ENCODE results near the gene CRY2.

CRY2 gene

DNA sequence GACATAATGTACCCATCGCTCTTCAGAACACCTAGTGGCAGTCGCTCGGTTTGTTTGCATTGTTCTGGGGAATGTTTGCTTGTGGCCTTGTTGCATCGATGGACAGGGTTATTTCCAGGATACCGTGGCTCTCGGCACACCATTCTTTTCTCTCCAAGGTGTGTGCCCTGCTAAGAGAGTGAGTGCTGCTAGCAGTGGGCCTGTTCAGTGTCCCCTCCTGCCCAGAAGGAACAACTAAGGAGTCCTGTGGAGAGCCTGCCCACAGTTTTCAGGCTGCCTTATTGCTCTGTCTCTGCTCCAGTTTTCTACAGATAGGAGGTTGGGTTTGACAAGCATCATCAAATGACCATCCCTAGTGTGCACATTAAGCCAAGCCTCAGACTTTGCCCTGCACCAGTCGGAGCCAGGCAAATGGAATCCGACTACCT, 1.4 kb downstream of the CRY2 start:
- no peak for DNase-seq (ENCODE audit: low read depth)

- peak; percentile 49 for DNase-seq (ENCODE audit: low read depth)
Observed at GRCh38 chr11:45850446-45850845, 3.2 kb downstream of the CRY2 start.

DNA sequence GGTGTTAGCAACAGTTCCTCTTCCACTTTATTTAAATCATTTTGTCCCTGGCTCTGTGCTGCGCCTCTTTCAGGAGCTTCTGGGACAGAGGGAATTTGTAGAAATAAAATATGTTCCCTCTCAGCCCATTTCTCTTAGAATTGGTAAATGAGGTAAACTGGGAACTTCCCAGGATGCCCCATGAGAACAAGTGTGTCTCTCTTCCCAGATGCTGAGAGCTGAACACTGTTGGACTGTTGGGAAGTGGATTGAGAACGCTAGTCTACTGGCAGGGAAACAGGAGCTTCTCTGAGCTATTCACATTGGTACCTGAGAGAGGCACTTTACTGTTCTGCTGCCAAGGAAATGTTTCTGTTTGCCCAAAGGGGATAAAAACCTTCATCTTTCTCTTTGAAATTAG, 4.0 kb downstream of the CRY2 start:
- DNase-seq (ENCODE audit: low read depth): no peak

DNA sequence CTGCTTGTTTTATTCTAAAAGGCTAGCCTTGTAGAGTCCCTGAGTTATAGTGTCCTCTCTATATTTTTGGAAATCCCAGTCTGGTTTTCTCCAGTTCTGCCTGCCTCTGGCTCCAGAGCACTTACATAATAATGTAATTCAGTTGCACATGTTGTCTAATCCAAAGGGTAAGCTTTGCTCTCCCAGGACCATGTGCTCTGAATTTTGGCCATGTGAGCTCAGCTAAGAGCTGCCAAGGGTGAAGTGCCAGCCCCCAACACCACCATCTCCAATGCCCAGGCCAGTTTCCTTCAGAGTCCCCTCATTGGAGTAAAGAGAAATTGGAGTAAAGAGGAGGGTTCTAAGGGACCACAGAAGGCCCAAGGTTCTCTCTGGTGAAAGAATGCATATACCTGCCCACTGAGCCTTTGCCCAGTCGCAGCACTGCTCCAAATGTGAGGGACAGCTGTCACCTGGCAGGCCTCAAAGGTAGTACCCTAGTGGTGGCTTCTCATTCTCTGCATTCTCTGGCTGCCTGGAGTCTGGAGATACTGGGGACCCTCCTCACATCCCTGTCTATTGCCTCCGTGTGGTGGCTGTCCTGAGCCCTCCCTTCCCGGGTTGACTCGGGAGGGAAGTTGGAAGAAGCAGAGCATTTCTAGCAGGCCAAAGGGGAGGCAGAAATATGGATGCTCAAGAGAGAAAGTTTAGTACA, 4.9 kb downstream of the CRY2 start:
- DNase-seq (ENCODE audit: low read depth): no peak

GRCh38 chr11:45852712-45853101, 5.4 kb downstream of the CRY2 start:
- no peak for DNase-seq (ENCODE audit: low read depth)

GRCh38 chr11:45853332-45854219, 6.3 kb downstream of the CRY2 start:
- peak; percentile 24 for DNase-seq (ENCODE audit: low read depth)

GRCh38 chr11:45855308-45855707, 8.0 kb downstream of the CRY2 start:
- no peak for DNase-seq (ENCODE audit: low read depth)

GRCh38 chr11:45856044-45856468, 8.8 kb downstream of the CRY2 start:
- DNase-seq (ENCODE audit: low read depth): peak; percentile 77

DNA sequence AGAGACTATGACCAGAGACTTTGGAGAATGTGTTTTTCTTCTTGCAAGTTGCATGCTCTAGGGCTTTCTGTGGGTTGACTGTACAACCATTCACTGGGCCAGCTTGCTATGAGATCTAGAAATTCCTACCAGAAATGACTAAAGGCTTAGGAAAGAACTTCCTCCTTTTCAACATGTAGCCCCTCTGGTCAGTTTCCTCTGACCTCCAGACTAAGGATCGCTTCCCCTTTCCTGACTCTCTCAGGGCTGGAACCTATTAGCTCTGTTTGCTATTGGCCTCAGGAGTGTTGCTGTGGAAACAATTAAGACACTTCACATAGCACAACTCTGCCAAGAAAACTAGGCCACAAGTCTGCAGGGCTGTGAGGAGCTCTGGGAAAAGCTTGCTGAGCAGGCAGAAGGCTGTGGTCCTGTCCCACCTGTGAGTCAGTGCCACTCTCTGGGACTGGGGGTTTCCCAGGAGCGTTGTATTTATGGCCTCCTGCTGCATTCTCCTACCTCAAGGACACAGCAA, 10.7 kb downstream of the CRY2 start:
- DNase-seq (ENCODE audit: low read depth): peak; percentile 88

DNA sequence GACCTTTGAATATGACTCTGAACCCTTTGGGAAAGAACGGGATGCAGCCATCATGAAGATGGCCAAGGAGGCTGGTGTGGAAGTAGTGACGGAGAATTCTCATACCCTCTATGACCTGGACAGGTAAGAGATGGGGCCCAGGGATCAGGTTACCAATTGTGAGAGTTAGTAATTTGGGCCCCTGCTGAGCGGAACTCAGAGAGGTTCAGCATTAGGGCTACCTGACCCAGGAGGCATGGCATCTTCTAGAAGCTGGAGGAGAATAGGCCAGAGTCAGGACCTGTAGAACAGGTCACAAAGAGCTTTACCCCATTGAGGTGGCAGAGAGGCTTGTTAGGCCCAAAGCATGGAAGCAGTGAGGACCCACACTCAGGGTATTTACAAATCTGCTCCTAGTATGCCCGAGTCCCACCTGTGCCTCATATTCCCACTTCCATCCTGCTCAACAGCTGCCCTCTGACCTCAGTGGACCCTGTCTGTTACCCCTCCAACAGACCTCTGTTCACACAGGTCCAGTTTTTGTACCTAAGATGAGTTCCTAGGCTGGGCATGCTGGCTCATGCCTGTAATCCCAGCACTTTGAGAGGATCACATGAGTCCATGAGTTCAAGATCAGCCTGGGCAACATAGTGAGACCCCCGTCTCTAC, 11.6 kb downstream of the CRY2 start:
- no peak for DNase-seq (ENCODE audit: low read depth)

- DNase-seq (ENCODE audit: low read depth): peak; percentile 99
Observed at GRCh38 chr11:45859661-45860140, 12.4 kb downstream of the CRY2 start.

DNA sequence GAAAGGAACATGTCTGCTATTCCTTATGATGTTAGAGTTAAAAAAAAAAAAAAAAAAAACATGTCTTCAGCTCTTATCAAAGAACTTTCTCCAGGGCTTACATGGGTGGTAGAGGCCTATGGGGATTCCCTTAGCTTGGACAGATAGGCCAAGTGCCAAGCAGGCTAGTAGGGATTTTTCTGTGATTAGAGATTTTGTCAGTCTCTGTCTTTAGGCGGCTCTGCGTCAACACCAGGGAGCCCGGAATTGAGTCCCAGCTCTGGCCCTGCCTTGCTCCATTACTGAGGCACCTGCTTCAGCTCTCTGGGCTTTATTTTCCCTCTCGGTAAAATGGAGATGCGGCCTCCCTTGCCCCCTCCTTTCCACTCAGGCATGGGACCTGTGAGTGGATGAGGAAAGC, 13.1 kb downstream of the CRY2 start:
- peak; percentile 59 for DNase-seq (ENCODE audit: low read depth)

- no peak for DNase-seq (ENCODE audit: low read depth)
Observed at GRCh38 chr11:45860764-45861510, 13.7 kb downstream of the CRY2 start.

DNA sequence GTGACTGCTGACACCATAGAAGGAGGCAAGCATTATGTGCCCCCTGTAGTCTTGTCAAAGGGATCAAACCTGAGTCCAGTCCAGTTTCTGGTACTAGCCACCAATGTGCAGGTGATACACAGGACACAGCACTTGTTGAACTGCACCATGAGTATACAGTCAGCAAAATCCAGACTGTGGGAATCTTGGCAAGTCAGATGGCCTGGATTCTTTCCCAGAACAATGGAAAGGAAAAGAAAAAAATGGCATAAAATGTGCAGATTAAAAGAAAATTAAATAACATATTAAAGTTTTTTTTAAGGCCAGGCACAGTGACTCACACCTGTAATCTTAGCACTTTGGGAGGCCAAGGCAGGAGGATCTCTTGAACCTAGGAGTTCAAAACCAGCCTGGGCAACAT, 16.8 kb downstream of the CRY2 start:
- no peak for DNase-seq (ENCODE audit: low read depth)

DNA sequence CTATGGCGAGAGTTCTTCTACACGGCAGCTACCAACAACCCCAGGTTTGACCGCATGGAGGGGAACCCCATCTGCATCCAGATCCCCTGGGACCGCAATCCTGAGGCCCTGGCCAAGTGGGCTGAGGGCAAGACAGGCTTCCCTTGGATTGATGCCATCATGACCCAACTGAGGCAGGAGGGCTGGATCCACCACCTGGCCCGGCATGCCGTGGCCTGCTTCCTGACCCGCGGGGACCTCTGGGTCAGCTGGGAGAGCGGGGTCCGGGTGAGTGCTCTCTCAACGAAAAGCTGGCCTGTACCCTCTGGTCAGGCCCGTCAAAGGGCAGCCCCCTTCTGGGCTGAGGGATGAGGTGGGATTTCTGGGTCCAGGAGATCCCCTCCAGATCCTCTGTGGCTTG, 22.3 kb downstream of the CRY2 start:
- no peak for DNase-seq (ENCODE audit: low read depth)

DNA sequence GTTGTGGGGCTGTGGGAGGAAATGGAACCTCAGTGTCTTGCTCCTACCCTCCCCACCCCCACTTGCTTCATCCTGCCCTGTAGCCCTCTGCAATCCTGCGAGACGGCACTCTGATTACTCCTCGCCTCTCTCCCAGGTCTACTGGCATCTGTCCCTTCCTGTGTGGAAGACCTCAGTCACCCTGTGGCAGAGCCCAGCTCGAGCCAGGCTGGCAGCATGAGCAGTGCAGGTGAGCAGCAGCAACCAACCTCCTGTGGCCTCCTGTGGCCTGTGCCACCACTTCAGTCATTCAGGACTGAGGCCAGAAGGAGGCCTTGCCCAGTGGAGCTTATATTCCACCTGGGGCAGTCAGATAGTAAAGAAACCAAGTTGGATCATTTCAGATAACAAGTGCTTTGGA, 23.4 kb downstream of the CRY2 start:
- DNase-seq (ENCODE audit: low read depth): no peak

- no peak for DNase-seq (ENCODE audit: low read depth)
Observed at GRCh38 chr11:45871638-45872037, 24.4 kb downstream of the CRY2 start.

DNA sequence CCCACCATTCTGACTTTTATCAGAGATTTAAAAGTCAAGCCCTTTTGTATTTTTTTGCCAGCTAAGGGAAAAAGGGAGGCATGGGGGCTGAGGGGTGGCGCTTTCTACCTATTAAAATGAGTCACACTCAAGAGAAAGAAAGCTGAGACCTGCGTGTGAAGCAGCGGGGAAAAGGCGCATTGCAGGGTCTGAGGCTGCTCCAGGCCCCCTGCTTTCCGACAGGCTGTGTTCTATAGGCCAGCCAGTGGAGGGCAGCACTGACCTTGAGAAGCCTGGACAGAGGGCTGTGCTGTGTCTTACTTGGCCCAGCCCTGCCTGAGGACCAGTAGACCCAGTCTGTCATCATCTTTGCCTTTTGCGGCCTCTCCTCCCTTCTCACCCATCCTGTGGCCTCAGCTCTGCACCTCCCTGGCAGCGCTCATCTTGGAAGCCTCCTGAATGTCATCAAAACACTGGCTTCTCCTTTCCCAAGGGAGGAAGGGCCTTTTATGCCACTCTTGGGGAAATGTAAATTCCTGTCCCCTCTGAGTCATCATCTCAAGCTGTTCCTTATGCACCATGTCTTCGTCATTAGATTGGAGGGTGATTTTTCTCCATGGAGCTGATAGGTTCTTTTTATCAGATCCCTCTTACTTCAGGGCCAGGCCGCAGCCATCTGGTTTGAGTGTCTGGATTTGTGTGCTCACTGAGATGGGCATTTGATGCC, 25.5 kb downstream of the CRY2 start:
- DNase-seq (ENCODE audit: low read depth): peak; percentile 85

DNA sequence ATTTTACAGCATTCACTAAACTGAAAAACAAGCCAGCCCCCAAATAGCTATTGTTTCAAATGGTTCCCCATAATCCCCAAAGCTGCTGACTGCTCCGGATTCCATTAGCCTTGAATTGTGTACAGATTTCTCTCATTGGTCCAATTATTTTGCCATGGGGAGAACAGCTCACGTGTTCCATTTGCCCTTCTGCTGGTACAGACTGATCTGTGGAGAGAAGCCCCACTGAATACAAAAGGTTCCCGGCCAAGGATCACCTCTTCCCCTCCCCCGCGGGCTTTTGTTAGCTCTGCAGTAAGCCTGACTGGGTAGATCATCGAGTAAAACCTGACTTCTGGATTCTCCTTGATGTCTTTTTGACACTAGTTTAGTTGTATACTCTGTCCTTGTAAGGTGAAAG, 29.1 kb downstream of the CRY2 start:
- DNase-seq (ENCODE audit: low read depth): no peak

GRCh38 chr11:45877221-45877620, 29.9 kb downstream of the CRY2 start:
- no peak for DNase-seq (ENCODE audit: low read depth)

- no peak for DNase-seq (ENCODE audit: low read depth)
Observed at GRCh38 chr11:45877845-45878244, 30.6 kb downstream of the CRY2 start.
